Measurements from ENCODE around the gene COL23A1.

The COL23A1 gene

DNA sequence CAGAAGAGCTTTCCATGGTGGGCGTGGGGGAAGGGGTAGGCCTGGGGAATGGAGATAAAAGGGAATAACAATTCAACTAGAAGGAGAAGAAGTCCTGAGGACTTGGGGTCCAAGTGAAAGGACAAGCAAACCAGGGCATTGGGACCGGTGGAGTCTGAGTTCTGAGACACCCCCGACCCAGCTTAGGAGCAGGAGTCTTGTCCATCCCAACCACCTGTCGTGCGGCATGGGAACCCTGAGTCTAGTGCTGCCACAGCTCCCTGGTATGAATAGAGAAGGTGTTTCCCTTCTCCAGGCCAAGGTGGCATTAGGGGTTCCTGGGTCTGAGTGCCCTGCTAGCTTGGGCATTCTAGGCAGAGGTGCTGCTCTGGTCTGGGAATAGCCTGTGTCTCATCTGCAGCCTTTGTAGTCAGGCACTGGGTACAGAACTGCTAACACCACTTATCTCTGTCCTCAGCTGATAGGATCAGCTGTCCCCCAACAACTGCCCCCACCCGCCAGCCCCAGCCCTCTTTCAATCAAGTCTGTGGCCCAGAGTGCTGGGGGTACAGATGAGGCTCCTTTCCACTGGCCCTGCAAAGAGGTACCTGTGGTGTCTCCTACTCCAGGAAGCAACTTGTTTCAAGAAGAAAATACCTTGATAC, 375.9 kb downstream of the COL23A1 start:
- FAIRE-seq = no peak

DNA sequence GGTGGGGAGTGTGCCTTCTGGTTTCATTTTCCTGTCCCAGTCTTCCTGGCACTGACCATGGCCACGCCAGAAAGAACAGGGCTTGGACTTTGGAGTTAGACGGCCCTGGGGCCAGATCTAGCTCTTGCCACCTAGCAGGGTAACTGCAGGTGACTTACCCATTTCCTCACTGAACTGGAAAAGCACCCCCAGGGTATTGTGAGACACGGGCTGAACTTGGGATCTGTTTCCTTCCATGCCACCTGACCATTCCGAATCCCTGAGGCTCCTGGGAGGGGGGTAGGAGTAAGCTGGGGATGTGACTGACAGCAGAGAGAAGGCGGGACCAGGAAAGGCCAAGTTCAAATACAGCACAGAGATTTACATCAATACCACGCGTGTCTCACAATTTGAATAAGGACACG, 376.4 kb downstream of the COL23A1 start:
- no peak for FAIRE-seq

- FAIRE-seq = no peak
Measured at GRCh38 chr5:178213003-178213461, 377.2 kb downstream of the COL23A1 start.

- FAIRE-seq = no peak
Measured at GRCh38 chr5:178212241-178213002, 377.8 kb downstream of the COL23A1 start.

DNA sequence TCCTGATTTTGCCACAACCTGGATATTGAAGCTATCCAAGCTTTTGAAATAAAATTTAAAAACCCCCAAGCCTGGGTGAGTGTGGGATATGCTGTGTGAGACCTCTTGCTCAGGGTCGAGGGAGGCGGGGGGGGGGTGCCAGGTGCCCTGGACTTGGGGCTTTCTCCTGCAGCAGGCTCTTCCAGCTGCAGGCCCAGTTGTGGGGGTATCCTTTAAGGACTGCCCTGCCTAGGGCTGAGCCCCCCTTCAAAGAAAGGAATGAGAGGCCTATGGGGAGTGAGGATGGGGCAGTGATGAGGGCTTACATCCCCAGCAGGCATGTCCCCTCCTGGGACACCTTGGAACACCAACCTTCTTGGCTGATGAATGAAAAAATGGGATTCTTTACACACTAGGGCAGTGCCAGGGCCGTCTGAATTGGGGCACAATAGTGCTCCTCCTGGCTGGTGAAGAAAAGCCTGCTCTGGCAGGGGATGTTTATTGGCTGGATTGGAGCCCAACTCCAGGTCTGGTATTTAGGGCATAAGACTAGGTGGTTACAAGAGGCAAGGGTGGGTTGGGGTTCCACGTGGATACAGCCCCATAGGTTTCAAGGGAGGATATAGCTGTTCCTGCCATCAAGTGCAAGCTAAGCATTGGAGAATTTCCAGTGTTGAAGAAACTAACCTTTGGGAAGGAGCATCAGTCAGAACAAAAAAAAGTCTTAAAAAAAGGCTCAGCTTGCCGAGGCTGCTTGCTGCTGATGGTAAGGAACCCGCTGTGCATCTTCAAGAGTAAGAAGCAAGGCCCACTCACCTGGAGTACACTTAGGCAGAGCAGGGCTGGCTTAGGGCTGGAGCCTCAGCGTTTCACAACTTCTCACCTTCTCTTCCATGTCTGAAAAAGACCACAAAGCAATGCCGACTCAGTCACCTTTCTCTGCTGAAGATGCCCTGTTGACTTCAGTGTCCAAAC, 378.8 kb downstream of the COL23A1 start:
- no peak for FAIRE-seq

- no peak for FAIRE-seq
Measured at GRCh38 chr5:178210686-178211085, 379.5 kb downstream of the COL23A1 start.

- FAIRE-seq = no peak
Measured at GRCh38 chr5:178210073-178210535, 380.1 kb downstream of the COL23A1 start.

DNA sequence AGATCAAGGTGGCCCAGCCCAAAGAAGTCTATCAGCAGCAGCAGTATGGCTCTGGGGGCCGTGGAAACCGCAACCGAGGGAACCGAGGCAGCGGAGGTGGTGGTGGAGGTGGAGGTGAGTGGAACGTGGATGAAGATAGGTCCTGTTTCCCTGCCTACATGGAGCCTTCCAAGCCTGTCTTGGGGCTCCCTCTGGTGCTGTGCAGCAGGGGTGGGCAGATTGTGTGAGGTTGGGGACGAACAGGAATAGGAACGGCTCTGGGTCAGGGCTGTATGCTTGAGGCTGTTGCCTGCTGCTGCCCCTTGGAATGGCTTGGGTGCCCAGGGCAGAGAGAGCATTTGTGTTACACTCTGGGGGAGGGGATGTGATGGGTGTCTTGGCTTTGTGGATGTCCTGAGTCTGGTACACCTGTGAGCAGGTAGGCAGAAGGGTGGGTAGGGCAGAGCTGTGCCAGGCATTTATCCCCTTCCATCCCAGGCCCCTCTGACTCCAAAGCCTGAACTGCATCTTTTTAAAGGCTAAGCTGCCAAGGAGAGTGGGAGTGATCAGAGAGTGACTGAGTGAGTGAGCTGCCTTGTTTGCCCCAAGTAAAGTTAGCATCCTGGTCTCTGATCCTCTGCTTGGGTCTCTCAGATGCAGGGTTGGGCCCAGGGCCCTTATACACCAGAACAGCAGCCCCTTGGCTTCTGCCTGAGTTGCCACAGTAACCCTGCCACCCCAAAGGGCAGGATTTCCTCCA, 380.7 kb downstream of the COL23A1 start:
- FAIRE-seq = no peak

- FAIRE-seq = no peak
Measured at GRCh38 chr5:178208540-178209227, 381.5 kb downstream of the COL23A1 start.

- no peak for FAIRE-seq
Measured at GRCh38 chr5:178207917-178208280, 382.3 kb downstream of the COL23A1 start.

DNA sequence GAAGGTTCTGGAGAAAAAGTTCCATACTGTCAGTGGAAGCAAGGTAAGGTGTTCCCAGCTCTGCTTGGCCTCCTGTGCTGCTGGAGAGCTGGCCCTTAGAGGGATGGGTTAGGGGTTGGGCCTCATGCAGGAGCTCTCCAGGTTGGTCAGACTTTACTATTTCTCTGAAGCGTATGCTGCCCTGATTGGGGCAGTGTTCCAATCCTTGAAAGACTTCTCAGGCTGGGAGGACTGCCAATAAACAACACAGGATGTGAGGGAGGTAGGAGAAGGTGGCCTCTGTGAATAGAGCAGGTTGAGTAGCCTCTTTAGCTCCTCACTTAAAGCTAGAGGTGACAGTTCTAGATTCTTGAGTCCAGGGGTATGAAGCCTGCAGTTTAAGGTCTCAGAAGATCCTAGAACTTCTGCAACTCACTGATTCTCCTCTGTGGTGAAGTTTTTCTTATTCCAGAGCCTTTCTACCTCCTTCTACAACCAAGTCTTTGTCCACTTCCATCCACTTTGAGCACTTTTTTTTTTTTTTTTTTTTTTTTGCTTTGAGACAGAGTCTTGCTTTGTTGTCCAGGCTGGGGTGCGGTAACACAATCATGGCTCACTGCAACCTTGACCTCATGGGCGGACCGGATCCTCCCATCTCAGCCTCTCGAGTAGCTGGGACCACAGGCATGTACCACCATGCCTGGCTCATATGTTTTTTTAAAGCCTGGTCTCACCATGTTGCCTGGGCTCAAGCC, 382.8 kb downstream of the COL23A1 start:
- no peak for FAIRE-seq

DNA sequence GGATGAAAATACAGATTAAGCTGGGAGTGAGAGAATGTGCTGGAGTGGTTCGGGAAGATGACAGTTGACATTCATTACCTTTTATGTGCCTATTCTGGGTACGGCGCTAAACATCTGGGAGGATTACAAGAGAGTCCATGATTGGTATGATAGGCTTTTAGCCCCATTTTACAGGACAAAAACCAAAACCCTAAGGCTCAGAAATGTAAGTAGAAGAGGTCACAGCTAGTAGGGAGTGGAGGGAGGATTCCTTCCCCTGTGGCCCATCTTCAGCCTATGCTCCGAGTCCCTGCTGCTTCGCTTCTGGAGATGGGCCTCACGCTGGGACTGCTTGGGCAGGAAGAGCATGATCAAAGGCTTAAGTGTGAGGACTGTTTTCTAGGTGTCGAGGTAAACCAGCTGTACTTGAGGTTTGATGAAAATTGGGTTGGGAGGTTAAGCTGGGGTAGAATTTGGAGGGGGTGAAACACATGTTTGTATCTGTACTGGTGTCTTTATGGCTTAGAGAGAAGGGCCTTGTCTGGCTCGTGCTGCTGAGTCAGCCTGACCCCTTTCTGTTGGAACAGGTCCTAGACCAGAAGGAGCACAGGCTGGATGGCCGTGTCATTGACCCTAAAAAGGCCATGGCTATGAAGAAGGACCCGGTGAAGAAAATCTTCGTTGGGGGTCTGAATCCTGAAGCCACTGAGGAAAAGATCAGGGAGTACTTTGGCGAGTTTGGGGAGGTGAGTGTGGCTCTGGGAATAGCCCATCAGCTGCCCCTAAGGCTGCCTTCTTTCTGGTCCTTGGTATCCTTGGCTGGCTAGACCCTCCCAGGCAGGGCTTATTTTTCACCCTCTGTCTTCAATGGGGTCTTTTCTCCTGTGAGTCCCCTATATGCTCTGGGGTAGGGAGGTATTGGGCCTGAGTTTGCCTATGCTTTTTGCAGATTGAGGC, 383.8 kb downstream of the COL23A1 start:
- FAIRE-seq = no peak

- no peak for FAIRE-seq
Measured at GRCh38 chr5:178205749-178206047, 384.5 kb downstream of the COL23A1 start.

DNA sequence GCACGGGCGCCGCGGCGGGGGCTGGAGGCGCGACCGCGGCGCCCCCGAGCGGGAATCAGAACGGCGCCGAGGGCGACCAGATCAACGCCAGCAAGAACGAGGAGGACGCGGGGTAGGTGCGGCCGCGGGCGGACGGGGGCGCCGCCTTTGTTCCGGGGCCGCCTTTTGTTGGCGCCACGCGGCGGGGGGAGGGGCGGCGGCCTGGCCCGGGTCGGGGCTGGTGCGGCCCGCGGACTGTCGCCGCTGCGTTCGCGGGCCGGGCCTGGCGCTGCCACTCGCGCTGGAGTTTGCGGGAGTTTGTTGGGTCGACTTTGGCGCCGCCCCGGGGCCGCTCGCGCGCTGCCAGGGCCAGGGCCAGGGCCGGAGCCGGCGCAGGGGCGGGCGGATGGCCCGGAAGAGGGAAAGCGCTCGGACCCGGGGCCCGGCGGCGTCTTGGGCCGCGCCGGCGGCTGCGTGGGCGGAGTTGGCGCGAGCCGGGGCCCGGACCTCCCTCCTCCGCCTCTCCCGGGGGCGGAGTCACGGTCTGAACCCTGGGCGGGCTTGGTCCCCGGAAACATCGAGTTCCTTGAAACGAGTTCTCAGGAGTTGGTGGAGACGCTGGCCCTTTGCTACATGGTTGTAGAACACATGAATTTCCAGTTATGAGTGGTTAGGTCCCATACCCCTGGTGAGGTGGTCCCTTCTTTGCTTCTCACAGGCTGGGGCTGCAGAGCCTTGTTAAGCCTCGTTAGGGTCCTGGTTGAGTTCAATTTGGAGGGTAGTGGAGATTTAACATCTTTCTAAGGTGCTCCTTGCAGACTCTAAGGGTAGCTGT, 385.1 kb downstream of the COL23A1 start:
- FAIRE-seq = no peak

- FAIRE-seq = peak; percentile 90
Measured at GRCh38 chr5:178204182-178204934, 385.8 kb downstream of the COL23A1 start, which contains the start of gene HNRNPAB. Gene HNRNPAB (plus strand): TSS chr5:178204533. CDS start chr5:178204838, 305 bp downstream.

DNA sequence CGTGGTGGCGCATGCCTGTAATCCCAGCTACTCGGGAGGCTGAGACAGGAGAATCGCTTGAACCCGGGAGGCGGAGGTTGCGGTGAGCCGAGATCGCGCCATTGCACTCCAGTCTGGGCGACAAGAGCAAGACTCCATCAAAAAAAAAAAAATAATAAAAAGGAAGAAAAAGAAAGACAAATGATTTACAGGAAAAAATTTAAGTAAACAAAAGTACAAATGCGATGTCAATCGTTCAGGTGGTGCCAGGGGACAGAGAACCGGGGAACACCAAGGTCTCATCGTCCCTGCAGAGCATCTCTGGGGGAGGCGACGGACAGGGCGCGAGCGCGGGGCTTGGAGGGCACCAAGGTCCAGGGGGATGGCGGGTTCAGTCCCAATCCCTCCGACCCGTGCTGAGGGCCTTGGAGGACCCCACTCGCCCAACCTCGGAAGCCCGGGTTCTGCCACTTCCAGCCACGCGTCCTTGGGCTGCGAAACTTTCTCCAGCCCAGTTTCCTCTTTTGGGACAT, 386.5 kb downstream of the COL23A1 start:
- no peak for FAIRE-seq

- FAIRE-seq = no peak
Measured at GRCh38 chr5:178202541-178202940, 387.7 kb downstream of the COL23A1 start.

- FAIRE-seq = no peak
Measured at GRCh38 chr5:178201927-178202235, 388.3 kb downstream of the COL23A1 start.

Measured in G401.6 (cell line).